ENCODE results near the gene ARPC1B.

- TF ChIP-seq CTCF (IDR thresholded peaks at IDR 0.05) = no peak
- no peak for TF ChIP-seq POLR2A (IDR thresholded peaks at IDR 0.05)
Measured at GRCh38 chr7:99366646-99367045, 7.9 kb upstream of the ARPC1B start.
